T-cell (primary cell): Measurements from ENCODE around the gene ZNF148. TPM values are rescaled to one million over a fixed set of nuclear protein-coding genes. Genes with fewer than 3 reads are reported as not detected.

Experiments
- ATAC-seq, 4 experiments: fragments of 200-7000 bp in 3 of 4; fragments of 150-1000 bp in 1 of 4; cut with Tn5 transposase; replicated peaks in 1 of 4; 1 replicate in 3 of 4; 2 replicates in 1 of 4; pipeline ENCODE4 v1.10.0; 2021; ENCODE audit warnings: moderate library complexity in 3 of 4, mild to moderate bottlenecking in 2 of 4, moderate number of reproducible peaks in 1 of 4
- CTCF ChIA-PET, 2 donors: fragments of 300-600 bp; sonication (Branson Sonifier 250); formaldehyde crosslinking; loops; one replicate each; lab custom pipeline; 2022; ENCODE audit warnings: antibody characterized with exemption in 2 of 2; lab: Charles Lee
- POLR2A ChIA-PET, 2 donors: fragments of 300-600 bp; sonication (Branson Sonifier 250); formaldehyde crosslinking; loops; one replicate each; lab custom pipeline; 2022; ENCODE audit warnings: antibody characterized with exemption in 2 of 2; lab: Charles Lee
- DNase-seq, 35 experiments: peaks; one replicate each; pipeline versions ENCODE4 v3.0.0 to v3.0.0-alpha.2; 2013 to 2023
- H3K27ac ChIP-seq: one replicate; pipeline ENCODE4 v1.5.1; 2013; ENCODE audit warnings: low read length
- H3K27me3 ChIP-seq, 2 experiments: replicated peaks in 1 of 2; 1 replicate in 1 of 2; 2 replicates in 1 of 2; pipeline versions ENCODE4 v1.6.1 to v1.7.0; 2013; ENCODE audit warnings: low read length in 1 of 2, mixed read lengths in 1 of 2; ENCODE audit not compliant: control insufficient read depth in 2 of 2, insufficient read depth in 2 of 2; ENCODE audit errors: extremely low read depth in 1 of 2
- H3K36me3 ChIP-seq, 2 donors: 1 replicate in 1 of 2; 2 replicates in 1 of 2; pipeline versions ENCODE4 v1.6.1 to v1.7.0; 2013; ENCODE audit warnings: low read length in 1 of 2; ENCODE audit not compliant: control insufficient read depth in 2 of 2, insufficient read depth in 1 of 2; ENCODE audit errors: extremely low read depth in 1 of 2
- H3K4me1 ChIP-seq, 2 experiments: 1 replicate in 1 of 2; 2 replicates in 1 of 2; pipeline versions ENCODE4 v1.6.1 to v1.7.0; 2013; ENCODE audit warnings: low read length in 2 of 2, mixed read lengths in 1 of 2; ENCODE audit not compliant: insufficient read depth in 2 of 2, control insufficient read depth in 1 of 2; ENCODE audit errors: extremely low read depth in 1 of 2
- H3K4me3 ChIP-seq, 2 donors: 1 replicate in 1 of 2; 2 replicates in 1 of 2; pipeline versions ENCODE4 v1.5.1 to v1.7.0; 2013; ENCODE audit warnings: mild to moderate bottlenecking in 2 of 2, low read length in 1 of 2, moderate library complexity in 1 of 2; ENCODE audit not compliant: control insufficient read depth in 1 of 2; ENCODE audit errors: extremely low read depth in 1 of 2
- H3K9me3 ChIP-seq: 2 replicates; pipeline ENCODE4 v1.7.0; 2013
- H3K27ac Mint-ChIP-seq, 2 donors: one replicate each; pipeline ENCODE4 v1.8.0; 2020 to 2021; ENCODE audit warnings: mild to moderate bottlenecking in 2 of 2, mixed read lengths in 2 of 2
- H3K27me3 Mint-ChIP-seq, 2 donors: one replicate each; pipeline ENCODE4 v1.8.0; 2021 to 2022; ENCODE audit warnings: mixed read lengths in 2 of 2
- H3K36me3 Mint-ChIP-seq: one replicate; pipeline ENCODE4 v1.8.0; 2021; ENCODE audit warnings: mixed read lengths
- H3K4me1 Mint-ChIP-seq, 3 donors: one replicate each; pipeline ENCODE4 v1.8.0; 2020 to 2022; ENCODE audit warnings: mixed read lengths in 3 of 3, mild to moderate bottlenecking in 1 of 3
- H3K4me3 Mint-ChIP-seq, 3 donors: one replicate each; pipeline ENCODE4 v1.8.0; 2020 to 2022; ENCODE audit warnings: mild to moderate bottlenecking in 3 of 3, mixed read lengths in 3 of 3, moderate library complexity in 3 of 3
- H3K9me3 Mint-ChIP-seq, 3 donors: one replicate each; pipeline ENCODE4 v1.8.0; 2020 to 2022; ENCODE audit warnings: mixed read lengths in 3 of 3
- whole genome bisulfite sequencing: methylation state at CpG from one replicate; pipeline ENCODE4 v1.1.5; 2013; ENCODE audit warnings: missing lambda C conversion rate; ENCODE audit not compliant: insufficient coverage; 5-methylcytosine and 5-hydroxymethylcytosine counted together
- total RNA-seq, 35 experiments: library from RNA in 6 of 35; stranded (reverse) in 6 of 35; fragments of 120-200 nt in 1 of 35; gene quantifications; one replicate each; pipeline versions ENCODE4 v1.2.1 to v1.2.4 and lab custom pipeline; 2013 to 2026

Gene ZNF148
- total RNA-seq, 5 donors from 2014 or later (not counting 1 experiment from before 2014, with no cell fraction given): 46.5 to 50.6 (median 50.4) TPM

DNA sequence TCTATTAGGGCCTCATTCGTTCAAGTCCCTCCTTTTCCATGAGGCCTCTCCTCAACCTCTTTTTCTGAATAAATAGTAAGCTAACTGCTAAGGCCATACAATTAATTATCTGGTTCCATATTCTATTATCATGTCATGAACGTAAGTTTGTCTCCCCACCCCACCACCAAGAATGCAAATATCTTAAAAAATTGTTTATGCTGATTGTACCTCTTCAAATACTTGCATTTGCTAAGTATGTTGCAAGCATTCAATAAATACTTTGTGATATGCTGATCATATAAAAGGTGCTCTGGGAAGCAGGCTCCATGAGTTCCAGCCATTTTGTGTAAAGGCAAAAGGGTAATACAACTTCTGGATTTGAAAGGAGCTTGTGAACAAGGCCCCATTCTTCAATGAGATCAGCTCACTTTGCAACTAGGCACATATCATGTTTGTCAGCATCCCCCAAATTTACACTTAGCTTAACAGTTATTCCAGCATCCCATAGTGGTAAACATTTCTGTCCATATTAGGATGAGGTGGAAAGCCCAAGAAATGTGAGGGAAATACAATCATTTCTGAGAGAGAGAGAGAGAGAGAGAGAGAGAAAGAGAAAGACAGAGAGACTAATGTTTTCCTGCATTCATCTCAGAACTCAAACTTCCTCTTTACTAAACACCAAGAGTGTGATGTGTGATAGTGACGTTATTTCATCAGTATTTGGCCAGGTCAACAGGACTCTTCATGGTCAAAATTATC, 195.8 kb downstream of the ZNF148 start:
- Mint-ChIP-seq H3K36me3 (no peaks in the 10 kb centered on the region), H3K27me3 (no peaks in the 10 kb centered on the region), H3K27ac (no peak overlapping the region), H3K4me1 (no peaks in the 10 kb centered on the region), H3K9me3 (peaks cover 0 to 5% (median 0%) of the 10 kb centered on the region in 3 donors), H3K4me3 (no peak overlapping the region)
- POLR2A ChIA-PET: no interaction called here
- Histone ChIP-seq H3K36me3 (no peaks in the 10 kb centered on the region), H3K27ac (no peak overlapping the region), H3K9me3 (no peaks in the 10 kb centered on the region), H3K27me3 (no peaks in the 10 kb centered on the region), H3K4me3 (no peak overlapping the region), H3K4me1 (no peaks in the 10 kb centered on the region)
- WGBS: 83% methylated on average over 1 of the region's 3 CpGs
- no peak for DNase-seq
- CTCF ChIA-PET: interaction anchor here in 1 of 2 donors (0.8 kb wide), 1 partner anchor 34 kb away, joined by 4 read pairs; no protein-coding TSS in a partner anchor
- ATAC-seq: no peak

DNA sequence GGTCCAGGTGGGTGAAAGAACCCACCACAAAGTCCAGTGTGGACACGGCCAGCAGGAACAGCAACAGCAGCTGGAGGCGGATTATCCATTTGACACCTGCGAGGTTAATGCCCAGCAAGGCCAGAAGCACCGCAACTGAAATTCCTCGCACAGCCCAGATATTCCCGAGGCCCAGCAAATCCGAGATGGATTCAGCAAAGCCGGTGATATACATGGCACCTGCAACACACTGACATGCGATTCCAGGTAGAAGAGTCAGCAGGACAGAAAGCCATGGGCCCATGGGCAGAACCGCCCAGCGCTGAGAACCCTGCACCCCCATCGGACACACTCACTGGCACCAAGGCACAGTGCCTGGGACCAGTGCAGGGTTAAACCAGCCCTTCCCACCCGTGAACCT, 197.4 kb downstream of the ZNF148 start:
- ChIA-PET CTCF (no interaction called here), POLR2A (no interaction called here)
- no peak overlapping the region for H3K27ac ChIP-seq
- H3K4me3 ChIP-seq: no peak overlapping the region
- no peaks in the 10 kb centered on the region for H3K27me3 Mint-ChIP-seq
- 91% methylated on average over 12 of the region's 13 CpGs for WGBS
- no peaks in the 10 kb centered on the region for H3K4me1 ChIP-seq
- no peak overlapping the region for H3K4me3 Mint-ChIP-seq
- H3K36me3 ChIP-seq: no peaks in the 10 kb centered on the region
- peaks cover 6% of the 10 kb centered on the region for H3K36me3 Mint-ChIP-seq
- H3K4me1 Mint-ChIP-seq: no peaks in the 10 kb centered on the region
- no peak for DNase-seq
- H3K9me3 ChIP-seq: no peaks in the 10 kb centered on the region
- H3K9me3 Mint-ChIP-seq: peaks cover 3 to 16% (median 9%) of the 10 kb centered on the region in 3 donors
- H3K27me3 ChIP-seq: no peaks in the 10 kb centered on the region
- H3K27ac Mint-ChIP-seq: no peak overlapping the region
- no peak for ATAC-seq

Other genes with a start within 250 kb of the ZNF148 start
- under 1 TPM in 3 of 5 donors, not detected in 2; 0.50 to 0.96 (median 0.60) TPM for gene SLC12A8, start 162.6 kb downstream of the ZNF148 start, total RNA-seq
- gene SNX4, start 144.9 kb upstream of the ZNF148 start, total RNA-seq: 10 to 100 TPM; 17.6 to 23.5 (median 19.4) TPM
- 10 to 100 TPM in 4 of 5 donors, 1 to 10 TPM in 1; 9.5 to 12.5 (median 11.1) TPM for gene OSBPL11, start 220.2 kb upstream of the ZNF148 start, total RNA-seq